ENCODE measurements around the gene FARS2.
"Not testable (repeated sequence)": the region's sequence is repeated elsewhere in the genome, so short reads cannot be mapped to it uniquely, and the experiment has no call there.

FARS2 gene

GRCh38 chr6:5550631-5551030 lies 289.3 kb downstream of the FARS2 start:
- DNase-seq, result no peak

- no peak for DNase-seq
These were observed 290.9 kb downstream of the FARS2 start for GRCh38 chr6:5552243-5552642.

- no peak for DNase-seq
These were observed 292.5 kb downstream of the FARS2 start for GRCh38 chr6:5553767-5554166.

DNA sequence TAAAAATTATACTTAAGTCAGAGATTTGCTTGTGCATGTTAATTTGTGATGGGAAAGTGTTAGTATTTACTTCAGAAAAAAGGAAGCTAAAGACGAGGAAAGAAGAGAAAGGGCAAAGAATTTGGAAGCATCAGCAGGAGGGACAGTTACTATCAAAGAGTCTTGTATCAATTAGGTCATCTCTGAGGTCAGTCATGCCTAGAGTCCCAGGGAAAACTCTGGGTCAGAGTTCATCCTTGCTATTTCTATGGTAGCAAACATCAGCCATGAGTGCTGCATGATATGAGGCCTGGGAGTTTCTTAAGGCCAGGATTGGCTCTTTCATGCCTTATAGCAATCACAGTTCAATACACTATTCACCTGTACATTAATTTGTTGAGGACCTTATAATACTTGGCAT lies 292.9 kb downstream of the FARS2 start:
- DNase-seq, result no peak

DNA sequence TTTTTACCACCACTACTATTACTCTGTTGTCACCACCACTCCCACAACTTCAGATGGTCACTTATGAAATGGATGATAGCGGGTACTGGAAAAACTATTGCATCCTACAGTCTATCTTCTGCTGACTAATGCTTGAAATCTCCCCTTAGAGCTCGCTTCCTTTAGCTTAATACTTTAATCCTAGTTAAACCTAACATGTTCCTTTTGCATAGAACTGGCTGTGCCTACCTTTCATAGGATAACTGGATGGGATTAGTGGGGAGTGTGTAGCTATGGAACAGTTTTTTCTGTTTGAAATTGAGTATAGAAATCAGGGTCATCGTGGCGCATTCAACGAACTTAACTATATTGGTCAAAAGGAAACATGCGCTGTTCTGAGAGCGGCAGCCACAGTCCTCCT lies 294.7 kb downstream of the FARS2 start:
- DNase-seq, result no peak

GRCh38 chr6:5557506-5557905 lies 296.2 kb downstream of the FARS2 start:
- DNase-seq, result no peak

DNA sequence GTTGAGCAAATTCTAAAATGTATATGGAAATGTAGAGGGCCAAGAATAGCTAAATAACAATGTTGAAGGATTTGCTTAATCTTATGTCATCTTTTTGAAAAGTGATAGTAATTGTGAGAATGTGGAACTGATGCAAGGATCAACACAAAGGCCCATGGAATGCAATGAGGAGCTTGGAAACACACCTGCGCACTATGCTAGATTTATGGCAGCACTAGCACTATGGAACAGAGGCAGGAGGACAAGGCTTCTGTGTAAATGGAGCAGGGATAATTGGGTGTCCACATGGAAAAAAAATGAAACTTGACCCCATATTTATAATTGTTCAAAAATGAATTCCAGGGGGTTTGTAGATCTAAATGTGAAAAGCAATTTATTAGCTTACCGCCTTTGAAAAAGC lies 298.3 kb downstream of the FARS2 start:
- DNase-seq, result no peak

- DNase-seq, result no peak
These were observed 301.0 kb downstream of the FARS2 start for GRCh38 chr6:5562277-5562676.

GRCh38 chr6:5563086-5563485 lies 301.8 kb downstream of the FARS2 start:
- DNase-seq, result no peak

DNA sequence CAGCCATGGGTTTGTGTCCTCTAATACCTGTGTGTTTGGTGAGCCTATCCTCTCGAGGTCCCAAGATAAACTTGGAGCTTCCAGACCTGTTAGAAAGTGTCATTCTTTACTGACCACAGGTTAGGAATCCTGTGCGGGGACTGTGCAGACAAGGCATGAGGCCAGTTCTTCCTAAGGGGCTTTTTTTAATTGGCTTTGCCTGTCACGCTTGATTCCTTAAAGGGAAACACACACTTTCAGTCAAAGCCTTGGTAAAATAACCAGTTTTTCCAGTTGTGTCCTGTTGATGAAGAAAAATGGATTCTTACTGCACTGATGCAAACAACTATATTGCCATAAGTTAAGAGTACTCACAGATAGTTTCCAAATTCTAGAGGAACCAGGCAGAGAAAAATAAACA lies 303.4 kb downstream of the FARS2 start:
- DNase-seq, result not testable (repeated sequence)

GRCh38 chr6:5565971-5566370 lies 304.7 kb downstream of the FARS2 start:
- no peak for DNase-seq

DNA sequence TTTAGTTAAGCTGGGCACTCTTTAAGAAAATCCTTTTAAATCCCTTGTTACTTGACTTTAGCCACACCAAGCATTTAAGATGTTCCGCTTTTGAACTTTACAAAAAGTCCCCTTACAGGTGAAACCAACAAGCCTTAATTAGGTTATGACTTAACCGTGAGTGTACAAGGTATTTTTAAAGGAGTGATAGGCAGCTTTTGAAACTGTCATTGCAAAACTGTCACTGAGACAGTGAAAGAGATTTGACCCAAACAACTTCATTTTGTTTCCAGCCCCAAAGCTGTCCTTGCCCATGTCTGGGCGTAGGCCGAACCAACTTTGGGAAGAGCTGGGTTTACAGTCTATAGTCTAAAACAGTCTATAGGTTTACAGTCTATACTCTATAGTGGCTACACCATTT lies 305.4 kb downstream of the FARS2 start:
- no peak for DNase-seq

DNA sequence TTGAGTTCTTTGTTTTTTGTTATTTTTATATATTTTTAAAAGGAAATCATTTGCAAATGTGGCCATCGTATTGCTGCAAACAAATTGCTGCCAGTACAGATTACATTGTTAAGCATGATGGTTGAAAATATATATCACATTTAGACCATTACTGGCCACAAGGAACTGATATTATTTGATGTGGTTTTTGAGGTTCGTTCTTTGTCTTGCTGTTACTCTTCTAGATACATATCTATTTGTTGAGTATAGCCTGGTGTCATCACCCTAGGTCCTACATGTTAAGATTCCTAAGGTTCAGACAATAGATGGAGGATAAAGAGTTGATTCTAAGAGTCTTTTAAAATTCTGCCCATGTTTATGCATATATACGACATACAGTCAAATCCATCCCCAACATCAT lies 306.0 kb downstream of the FARS2 start:
- no peak for DNase-seq

- DNase-seq, result no peak
These were observed 306.6 kb downstream of the FARS2 start for GRCh38 chr6:5567890-5568289.

- no peak for DNase-seq
These were observed 308.2 kb downstream of the FARS2 start for GRCh38 chr6:5569491-5569890.

- DNase-seq, result no peak
These were observed 309.3 kb downstream of the FARS2 start for GRCh38 chr6:5570641-5571040.

DNA sequence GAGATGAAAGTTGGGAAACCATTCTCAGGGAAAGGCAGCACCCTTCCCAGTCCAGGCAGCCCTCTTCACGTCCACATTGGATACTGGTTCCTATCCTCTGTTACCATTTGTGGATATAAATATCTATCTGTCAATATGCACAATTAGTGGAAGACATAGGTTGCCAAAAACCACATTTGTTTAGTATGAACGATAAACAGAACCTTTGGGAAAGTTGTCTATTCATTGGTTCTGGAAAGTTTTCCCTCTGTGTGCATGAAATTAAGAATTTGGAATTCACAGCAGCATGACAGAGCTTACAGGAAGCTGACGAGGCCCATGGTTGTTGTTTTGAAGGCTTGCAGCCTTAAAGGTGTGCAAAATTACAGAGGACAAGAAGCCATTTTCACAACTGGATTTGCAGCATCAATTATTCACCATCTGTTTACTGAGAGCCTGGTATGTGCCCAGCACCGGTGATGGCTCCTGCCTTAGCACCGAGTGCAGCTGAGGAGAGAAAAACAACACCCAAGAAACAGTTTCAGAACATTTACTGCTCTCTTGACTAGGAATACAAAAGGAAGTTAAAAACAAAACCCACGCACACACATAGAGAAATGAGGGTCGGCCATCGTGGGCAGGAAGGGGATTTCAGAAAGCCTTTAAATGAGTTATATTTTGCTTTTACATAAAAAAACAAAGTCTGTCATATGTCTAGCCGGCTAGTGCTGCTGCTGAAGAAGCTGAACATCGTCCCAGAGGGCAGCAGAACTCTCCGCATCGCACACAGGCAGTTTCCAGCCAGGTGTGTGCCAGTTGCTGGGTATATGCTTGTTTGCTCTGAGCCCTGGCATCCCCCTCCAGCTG lies 319.6 kb downstream of the FARS2 start:
- no peak for DNase-seq

DNA sequence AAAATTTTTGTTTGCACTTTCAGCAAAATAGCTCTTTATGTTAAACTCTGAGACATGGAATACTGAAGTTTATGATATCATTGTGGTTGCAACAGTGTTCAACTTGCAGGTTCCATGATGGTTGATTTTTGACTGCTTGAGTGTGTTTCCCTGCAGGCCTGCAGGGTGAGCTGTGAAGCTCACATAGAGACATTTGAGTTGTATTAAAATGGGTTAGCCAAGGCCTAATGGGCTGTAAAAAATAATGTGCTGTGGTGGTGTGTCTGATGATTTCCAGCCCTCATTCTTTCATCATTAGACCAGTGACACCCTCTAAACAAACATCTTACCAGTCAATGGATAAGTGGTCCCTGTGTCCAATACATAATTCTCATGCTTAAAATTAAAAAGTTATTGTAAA lies 321.4 kb downstream of the FARS2 start:
- DNase-seq, result no peak

DNA sequence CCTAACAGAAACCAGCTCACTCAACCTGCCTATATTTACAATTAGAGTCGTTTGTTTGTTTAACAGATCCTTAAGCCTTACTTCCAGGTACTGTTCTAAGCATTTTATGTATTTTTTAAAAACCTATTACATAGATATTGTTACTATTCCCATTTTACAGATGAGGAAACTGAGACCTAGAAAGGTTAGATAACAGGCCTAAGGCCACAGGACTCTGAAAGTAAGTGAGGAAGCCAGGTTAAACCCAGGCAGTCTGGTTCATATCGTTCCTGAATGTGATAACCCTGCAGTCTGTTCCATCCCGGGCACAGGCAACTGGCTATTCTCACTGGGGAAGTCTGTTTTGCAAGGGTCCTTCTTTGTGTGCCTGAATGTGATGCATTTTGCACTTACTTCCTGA lies 322.2 kb downstream of the FARS2 start:
- no peak for DNase-seq

GRCh38 chr6:5584078-5584482 lies 322.8 kb downstream of the FARS2 start:
- DNase-seq, result no peak

DNA sequence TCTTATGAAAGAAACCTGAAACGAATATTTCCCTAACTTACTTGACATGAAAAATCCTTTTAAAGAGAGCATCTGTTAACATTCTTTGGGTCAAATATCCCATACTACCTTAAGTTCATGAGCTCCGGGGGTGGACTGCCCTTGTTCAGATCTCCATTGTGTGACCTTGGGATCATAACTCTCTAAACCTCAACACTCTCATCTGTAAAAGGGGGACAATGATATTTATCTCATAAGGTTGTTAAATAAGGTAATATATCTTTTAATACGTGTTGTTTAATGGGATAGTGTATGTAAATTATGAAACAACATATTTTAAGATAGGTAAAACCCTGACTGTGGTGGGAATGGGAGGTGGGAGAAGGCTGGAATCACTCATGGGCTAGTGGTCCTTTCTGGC lies 326.3 kb downstream of the FARS2 start:
- no peak for DNase-seq

GRCh38 chr6:5589422-5590141 lies 328.3 kb downstream of the FARS2 start:
- no peak for DNase-seq

- no peak for DNase-seq
These were observed 328.9 kb downstream of the FARS2 start for GRCh38 chr6:5590187-5590586.

DNA sequence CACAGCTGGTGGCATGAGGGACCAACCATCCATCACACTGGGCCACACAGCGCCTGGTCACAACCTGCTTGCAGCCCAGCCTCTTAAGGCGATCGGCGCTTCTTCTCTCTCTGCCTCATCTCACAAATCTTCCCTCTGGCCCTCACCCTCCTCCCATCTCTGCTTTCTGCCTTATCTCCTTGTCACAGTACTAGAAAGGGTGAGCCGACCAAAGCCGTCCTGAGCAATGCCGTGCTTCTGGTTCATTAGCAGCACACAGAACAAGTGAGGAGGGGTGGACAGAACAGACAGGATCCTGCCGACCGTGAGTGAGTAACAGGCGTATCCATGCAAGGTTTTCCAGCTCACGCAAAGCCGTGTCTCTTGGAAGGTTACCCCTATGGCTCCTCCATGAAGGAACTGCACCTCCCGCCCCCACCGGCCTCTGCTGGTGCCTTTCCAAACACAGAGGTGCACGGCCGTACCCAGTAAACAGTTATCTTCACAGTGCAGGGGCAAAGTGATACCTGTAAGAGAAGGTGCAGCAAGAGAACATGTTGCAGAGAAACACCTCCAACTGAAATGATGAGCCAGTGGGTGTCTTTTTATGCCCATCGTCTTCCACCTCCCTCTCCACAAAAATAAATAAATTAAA lies 331.7 kb downstream of the FARS2 start:
- DNase-seq, result no peak
